Peyer's patch (tissue), 4 donors: Measurements from ENCODE around the gene PRPS1.

Source experiments
- POLR2A ChIP-seq, 2 donors: fragments of 450-650 bp; IDR thresholded peaks; one replicate each; pipeline ENCODE4 v1.5.1; 2017; ENCODE audit warnings: antibody characterized with exemption in 2 of 2, mild to moderate bottlenecking in 2 of 2, moderate library complexity in 2 of 2
- TF ChIP-seq, protein P1 (sequence below), 6 experiments: fragments of 450-650 bp in 4 of 6; fragments of 200-600 bp in 2 of 6; sonication (generic) in 1 of 6; IDR thresholded peaks; one replicate each; pipeline ENCODE4 v1.5.1; 2017 to 2019; ENCODE audit warnings: antibody characterized with exemption in 6 of 6, mild to moderate bottlenecking in 3 of 6, moderate library complexity in 1 of 6

DNA sequence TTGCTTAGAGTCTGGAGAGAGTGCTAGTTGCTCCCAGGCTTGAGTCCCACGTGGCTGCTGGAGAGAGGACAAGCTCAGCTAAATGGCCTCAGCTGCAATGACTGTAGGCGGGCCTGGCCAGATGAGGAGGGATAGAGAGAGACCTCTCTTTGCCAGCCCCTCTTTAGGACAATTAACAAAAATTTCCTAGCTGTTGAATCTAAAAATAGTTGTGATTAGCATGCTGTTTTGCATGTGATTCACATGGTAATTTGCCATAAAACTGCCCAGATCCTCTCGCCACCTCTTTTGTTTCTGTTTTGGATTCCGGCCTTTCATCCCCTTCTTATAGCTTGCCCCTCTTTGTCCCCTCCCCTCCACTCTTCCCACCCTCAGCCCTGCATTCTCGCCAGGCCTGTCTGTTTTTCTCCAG is 28.9 kb upstream of the PRPS1 start:
- no peak for TF ChIP-seq POLR2A (IDR thresholded peaks at IDR 0.05)
- TF ChIP-seq, protein P1, sequence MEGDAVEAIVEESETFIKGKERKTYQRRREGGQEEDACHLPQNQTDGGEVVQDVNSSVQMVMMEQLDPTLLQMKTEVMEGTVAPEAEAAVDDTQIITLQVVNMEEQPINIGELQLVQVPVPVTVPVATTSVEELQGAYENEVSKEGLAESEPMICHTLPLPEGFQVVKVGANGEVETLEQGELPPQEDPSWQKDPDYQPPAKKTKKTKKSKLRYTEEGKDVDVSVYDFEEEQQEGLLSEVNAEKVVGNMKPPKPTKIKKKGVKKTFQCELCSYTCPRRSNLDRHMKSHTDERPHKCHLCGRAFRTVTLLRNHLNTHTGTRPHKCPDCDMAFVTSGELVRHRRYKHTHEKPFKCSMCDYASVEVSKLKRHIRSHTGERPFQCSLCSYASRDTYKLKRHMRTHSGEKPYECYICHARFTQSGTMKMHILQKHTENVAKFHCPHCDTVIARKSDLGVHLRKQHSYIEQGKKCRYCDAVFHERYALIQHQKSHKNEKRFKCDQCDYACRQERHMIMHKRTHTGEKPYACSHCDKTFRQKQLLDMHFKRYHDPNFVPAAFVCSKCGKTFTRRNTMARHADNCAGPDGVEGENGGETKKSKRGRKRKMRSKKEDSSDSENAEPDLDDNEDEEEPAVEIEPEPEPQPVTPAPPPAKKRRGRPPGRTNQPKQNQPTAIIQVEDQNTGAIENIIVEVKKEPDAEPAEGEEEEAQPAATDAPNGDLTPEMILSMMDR (IDR thresholded peaks at IDR 0.05) = no peak
